GM12801 (cell line): ENCODE measurements around the gene SHTN1.

ENCODE experiments used
- CTCF ChIP-seq: IDR thresholded peaks from one replicate; pipeline ENCODE4 v1.5.1; 2011; ENCODE audit warnings: control low read depth; ENCODE audit not compliant: insufficient read length; ENCODE audit errors: extremely low read depth

SHTN1 gene

GRCh38 chr10:116899626-116900025 is 105.4 kb downstream of the SHTN1 start:
- no peak for TF ChIP-seq CTCF

DNA sequence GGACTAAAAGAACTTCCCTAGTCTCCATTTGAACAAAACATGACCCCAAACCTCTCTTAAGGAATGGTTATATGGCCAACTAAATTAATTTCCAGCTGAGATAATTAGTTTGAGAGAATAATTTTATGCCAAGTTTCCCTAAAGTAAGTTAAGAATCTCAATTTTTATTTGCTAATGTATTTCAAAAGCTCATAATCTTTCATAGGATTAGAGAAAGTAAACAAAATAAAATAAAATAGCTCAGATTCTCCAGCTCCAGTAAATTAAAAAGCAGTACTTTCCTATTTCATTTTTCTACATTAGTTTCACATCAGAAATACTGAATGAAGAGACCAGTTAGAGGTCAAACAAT is 111.3 kb downstream of the SHTN1 start:
- TF ChIP-seq CTCF, result no peak

- TF ChIP-seq CTCF, result no peak
These were observed 111.9 kb downstream of the SHTN1 start for GRCh38 chr10:116892907-116893685.

- TF ChIP-seq CTCF, result no peak
These were observed 113.8 kb downstream of the SHTN1 start for GRCh38 chr10:116891208-116891607.

DNA sequence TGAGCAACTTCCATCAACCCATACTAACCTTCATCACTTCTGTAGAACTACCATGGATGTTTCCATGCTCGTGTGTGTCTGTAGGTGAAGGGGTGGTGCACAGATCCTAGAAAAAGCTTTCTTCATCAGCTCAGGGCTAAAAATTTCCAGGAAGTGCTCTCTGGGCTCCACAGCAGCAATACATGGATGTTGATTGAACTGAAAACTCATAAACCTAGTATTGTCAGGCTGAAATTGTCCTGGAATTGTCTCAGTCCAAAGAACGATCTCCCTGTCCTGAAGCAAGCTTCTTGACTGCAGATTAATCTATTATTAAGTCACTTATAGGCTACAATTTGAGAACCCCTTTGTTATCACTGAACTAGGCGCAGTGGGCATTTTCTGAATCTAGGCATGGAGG is 115.9 kb downstream of the SHTN1 start:
- TF ChIP-seq CTCF, result no peak

GRCh38 chr10:116888380-116889055 is 116.5 kb downstream of the SHTN1 start:
- TF ChIP-seq CTCF, result no peak

DNA sequence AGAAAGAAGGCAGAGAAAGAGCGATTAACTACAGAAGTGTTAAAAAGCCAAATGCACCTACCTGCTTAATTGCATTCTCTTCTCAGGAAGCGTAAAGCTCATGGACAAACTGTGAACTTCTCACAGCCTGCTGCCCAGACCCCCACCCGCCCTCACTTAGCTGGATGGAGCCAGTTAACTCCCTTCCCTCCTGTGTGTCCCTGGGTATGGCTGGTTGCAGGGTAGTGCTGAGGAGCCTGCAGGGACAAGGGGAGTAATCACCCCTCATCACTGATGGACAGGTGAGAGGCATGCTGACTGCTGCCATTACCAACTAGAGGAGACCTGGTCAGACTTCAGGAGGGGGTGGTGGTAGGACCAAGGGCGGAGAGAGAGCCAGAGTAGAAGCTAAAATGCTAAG is 118.2 kb downstream of the SHTN1 start:
- no peak for TF ChIP-seq CTCF
